GM19328 (cell line): ENCODE data around the gene NTPCR.

Source experiments
- ATAC-seq: cut with Tn5 transposase; IDR thresholded peaks from one replicate; pipeline ENCODE4 v1.9.1; 2021; ENCODE audit warnings: mild to moderate bottlenecking, moderate library complexity; ENCODE audit not compliant: unreplicated experiment

Gene NTPCR

DNA sequence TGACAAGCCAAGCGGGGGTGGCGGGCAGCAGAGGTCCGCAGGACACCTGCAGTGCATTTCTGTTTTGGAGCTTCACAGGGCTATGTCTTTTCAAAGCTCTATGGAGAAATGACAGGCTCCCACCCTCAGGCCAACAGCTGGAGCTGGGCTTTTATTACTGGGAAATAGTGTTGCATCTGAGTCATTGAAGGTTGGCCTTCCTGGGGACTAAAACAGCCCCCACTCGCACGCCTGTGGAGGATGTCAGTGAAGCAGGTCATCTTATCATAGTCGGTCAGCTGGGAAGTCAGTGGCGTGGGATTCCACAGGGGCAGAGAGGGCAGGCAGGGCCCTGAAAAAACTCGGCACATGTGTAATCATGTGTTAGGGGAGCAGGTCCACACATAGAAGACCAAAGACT is 55.3 kb downstream of the NTPCR start:
- ATAC-seq = no peak

DNA sequence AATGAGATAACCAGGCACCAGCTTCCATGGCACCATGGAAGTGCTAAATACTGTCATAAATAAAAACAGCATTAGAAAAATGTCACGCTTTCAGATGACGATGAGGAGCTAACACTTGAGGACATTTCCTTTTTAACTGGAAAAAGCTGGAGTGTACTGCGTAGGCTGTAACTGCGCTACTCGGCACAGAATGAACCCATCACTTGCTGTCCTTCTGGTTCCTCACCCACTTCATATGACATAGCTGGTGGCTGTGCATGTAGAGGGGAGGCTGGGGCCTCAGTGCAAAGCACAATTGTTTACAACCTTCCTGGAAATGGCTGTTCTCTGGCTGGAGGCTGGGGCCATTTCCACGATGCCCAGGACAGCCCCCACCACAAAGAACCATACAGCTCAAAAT is 55.7 kb downstream of the NTPCR start:
- ATAC-seq = no peak

DNA sequence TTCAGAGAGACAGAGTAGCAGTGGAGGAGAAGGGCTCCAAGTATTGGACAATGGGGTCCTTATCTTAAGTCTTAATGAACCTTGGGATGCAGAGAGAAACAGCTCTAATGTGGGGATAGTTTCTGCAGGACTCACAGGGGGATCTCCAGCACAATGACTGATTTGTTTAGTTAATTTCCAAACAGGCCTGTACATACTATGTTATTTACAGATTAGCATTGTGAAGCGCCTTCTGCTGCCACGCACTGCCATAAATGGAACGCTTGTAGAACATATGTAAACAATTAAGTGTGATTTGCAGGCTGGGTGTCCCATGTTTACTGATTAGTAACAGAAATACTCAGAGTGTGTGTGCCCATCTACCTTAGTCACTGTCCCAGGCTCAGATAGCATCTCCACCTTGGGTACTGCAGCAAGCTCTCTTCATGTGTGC is 56.1 kb downstream of the NTPCR start:
- no peak for ATAC-seq

DNA sequence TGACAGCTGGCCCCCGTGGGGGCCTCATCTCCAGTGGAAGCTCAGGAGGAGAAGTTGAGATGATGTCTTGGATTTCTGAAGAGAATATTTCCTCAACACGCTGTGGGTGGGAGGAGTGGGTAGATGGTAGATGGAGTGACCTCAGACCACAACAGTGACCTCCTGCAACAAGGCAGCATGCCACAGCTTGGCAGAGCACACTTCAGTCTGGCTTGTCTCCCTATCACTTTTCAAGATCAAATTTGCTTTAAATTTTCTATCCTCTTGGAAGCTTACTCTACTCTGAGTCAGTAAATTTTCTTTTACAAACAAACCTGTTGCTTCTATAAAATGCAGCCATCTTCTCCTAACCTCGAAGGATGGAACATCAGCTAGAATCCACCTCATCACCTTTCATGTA is 59.7 kb downstream of the NTPCR start:
- ATAC-seq = no peak

DNA sequence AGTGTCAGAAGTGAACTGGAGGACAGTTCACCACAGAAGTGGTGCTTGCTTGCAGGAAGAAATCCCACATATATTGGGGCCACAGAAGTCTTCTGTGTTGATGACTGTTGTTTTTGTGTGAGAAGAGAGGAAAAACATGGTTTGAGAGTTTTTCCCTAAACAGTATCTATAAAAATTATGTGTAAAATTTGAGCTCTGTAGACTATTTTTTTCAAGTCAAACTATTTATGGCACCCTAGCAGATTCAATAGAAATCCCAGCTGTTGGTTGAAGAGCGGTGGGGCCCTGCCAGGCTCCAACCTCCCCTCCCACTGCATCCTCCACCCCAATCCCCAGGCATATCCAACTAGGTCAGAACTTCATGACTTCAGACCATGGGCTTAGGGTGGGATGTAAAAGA is 61.6 kb downstream of the NTPCR start:
- ATAC-seq = no peak

DNA sequence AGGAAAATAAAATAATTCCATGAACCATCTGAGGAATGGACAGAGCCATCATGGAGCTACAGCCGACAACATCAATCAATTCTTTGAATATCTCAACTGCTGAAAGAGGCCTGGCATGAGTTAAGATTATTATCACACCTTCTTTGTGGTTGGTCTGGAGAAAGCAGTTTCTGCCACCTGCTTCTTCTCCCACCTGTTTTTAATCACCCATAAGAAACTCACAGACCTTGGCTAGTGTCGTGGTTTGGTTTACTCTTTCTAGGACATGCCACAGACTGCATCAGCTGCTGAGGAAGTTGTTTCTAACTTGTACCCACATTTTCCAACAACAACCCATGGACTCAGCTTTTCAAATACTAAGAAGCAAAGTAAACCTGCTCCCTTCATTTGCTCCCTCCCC is 65.6 kb downstream of the NTPCR start:
- ATAC-seq = no peak

DNA sequence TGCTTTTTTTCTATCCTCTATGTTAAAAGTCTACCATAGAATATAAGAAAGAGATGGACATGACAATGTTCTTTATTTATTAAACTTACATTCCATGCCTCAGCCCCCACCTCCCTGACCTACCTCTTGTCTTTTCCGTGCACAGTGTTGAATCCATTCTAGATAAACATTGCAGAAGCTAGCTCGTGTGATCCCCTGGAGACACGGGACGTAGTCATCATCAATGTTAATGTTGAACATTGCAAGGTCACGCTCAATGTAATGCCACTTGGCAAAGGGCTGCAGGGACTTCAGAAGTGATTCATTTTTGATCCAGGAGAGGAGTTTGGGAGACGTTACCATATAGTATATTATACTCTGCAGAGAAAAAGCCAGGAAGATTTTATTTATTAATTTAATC is 66.4 kb downstream of the NTPCR start:
- ATAC-seq = no peak

DNA sequence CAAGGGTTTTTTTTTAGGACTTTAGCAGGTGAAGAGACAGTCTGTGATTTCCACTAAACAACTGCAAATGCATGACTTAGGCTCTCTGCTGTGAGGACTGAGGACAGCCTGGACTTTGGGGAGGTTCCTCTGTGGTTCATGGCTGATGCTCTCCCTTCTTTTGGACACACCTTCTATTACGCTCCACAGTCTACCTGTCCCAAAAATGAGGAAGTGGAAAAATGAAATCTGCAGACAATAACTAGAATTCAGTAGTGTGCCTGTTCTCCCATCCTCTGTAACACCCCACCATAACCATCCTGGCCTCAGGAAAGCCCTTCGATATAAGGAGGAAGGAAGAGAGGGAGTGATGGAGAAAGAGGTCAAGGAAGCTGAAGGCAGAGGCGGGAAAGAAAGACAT is 68.7 kb downstream of the NTPCR start:
- ATAC-seq = no peak

DNA sequence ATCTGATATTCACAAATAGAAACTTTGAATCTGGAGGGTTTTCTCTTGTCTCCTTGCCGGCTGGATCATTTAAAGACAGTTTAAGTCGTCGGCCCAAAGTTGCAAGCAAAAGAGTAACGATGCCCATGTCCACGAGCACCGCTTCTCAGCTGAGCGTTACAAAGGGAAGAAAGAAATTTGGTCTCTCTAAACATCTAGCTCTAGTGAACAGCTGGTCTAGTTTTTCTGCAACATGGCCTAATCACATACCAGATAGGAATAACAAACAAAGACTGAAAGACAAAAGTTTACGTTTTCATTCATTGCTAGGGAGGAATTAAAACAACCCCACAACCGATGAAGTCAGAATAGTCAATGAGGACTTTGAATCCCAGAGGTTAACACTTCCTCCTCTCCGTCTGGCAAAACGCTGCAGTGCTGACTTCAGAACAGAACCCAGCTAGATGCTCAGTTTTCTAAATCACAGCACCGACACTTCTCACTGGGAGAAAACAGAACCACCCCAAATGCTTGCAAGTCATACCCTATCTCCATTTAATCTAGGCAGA is 69.4 kb downstream of the NTPCR start:
- no peak for ATAC-seq

DNA sequence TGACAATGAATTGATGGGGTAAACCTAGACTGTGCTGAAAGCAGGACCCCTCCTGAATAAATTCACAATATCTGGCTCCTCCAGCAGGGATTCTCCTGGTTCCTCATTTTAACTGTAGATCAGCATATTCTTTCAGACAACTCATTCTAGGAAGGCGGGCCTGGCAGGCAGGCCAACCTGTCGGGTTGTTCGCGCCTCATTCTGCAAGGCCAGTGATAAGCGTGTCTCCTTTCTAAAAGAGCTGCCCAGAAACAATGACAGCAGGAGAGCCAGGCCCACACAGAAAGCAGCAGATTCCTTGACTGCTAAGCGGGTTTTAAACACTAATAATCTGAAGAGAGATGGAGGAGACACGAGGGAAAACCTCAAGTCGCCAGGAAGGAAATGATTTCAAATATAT is 70.0 kb downstream of the NTPCR start:
- ATAC-seq = no peak

DNA sequence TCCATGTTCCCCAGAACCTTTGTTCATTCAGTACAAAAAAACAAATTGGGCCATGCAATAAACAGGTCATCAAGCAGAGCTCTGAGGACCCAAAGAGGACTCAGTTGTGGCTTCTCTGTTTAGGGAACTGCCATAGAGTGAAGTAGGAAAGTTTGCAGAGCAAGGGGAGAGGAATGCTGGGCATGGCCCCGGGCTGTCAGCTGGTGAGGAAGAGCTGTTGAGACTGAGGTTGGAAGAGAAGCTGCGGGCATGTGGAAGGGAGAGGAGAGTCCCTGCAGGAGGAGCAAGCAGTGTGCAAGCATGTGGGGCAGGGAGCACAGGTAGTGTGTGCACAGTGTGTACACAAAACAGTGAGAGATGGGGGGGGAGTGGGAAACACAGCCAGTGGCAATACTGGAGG is 71.8 kb downstream of the NTPCR start:
- no peak for ATAC-seq

DNA sequence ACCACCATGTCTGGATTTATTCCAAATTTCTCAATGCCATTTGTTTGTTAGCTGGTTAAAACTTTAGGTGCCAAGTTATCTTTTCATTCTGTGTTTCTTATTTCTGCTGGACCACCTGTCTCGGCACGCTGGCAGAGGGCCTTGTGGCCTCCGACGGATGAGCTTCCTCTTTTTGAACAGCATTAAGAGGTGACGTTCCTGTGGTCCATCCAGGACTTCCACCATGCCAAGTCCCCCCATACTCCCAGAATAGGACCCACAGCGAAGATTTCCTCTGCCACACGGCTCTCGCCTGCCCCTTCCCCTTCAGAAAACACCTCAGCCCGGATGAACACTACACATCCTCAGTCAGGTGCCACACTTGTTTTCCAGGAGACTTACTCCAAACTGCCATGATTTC is 73.8 kb downstream of the NTPCR start:
- ATAC-seq = no peak

DNA sequence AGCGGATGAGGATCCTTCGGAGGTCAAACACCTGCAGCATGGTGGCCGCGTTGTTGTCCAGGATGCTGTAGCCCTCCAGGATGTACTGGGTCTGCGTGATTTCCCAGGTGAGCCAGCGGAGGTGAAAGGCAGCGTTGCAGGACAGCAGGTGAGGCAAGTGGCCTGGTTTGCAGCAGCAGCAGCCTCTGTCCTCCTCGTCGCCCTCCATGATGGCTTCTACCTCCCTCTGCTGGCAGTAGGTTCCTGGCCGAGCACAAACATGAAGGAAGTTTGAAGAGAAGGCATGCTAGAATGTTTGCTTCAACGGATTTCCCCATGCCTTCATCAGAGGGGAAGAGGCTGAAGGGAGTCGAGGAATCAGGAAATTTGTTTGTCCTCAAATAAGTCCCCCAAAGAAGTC is 74.7 kb downstream of the NTPCR start:
- no peak for ATAC-seq

DNA sequence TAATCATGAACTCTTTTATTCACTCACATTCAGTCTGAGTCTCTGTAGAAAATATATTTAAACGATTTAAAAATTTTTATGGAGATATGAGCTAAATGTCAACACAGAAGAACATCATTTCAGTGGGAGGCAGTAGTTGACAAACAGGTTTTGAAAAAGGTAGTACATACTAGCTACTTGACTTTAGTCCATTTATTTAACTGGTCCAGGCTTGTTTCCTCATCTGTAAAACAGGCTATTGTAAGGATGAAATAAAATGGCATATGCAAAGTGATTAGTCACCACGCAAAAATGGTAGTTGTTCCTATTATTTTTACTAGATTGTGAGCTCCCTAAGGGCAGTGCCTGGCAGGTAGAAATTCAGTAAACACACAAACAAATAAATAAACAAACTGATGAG is 75.2 kb downstream of the NTPCR start:
- no peak for ATAC-seq

DNA sequence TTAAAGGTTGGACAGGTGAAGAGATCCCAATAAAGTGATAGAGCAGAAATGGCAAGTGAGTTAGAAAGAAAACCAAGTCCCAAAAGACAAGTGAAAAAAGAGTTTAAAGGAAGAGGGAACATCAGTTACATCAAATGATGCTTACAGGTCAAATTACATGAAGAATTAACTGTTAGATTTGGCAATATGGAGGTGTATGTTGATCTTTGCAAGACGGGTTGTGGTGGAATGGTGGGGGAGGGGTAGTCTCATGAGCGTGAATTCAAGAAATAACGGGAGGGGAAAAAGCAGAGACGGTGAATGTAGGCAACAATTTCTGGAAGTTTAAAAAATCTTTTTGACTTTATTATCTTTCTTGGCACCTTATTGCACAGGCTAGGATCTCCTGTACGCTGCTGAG is 76.6 kb downstream of the NTPCR start:
- no peak for ATAC-seq

DNA sequence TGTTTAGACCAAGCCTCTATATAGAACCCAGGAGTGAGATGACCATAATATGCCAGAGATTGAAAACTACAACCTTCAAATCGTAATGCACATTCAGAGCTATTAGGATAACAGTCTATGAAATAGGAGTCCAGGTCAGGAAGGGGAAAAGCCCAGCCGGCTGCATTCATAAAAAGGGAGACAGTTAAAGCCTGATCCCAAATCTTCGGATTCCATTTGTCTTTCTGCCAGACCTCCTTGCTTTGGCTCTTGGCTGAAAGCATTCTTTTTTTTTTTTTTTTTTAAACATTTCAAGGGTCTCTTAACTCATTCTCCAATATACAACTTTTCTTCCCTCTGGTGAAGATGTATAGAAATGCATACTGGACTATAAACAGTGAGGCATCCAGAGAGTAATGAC is 81.1 kb downstream of the NTPCR start:
- no peak for ATAC-seq

DNA sequence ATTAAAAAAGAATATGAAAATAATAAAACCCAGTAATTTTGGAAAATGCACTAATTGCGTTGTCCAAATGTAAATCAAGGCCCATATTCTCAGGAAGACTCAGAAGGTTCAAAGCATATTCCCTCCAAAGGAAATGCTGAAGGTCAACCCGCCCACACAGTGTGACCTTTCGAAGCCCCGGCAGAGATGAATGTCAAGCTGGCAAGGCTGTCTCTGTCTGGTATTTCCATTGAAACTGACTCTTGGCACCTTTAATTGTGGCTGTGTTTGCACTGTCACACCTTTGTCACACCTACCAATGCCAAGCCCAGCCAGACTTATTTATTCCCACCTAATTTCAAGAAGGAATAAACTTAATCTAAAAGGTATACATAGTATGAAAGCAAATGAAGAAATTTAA is 82.5 kb downstream of the NTPCR start:
- ATAC-seq = no peak

DNA sequence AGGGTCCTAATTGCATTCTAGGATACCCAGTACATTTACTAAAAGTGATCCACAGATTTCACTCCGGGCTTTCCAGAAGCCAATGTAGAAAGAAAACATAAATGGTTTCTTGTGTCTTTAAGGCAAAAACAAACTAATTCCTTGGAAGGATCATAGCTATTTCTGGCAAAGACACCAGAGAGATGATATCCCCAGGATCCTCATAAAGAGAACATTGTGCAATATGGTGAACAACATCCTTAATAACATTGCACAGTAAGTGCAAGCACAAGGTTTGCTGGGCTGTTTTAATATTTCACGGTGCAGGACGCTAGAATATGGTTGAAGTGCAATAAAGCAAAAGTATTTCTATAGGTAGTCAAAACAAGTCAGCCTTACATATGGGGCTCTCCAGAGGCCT is 83.0 kb downstream of the NTPCR start:
- ATAC-seq = no peak
